Measurements from ENCODE around the gene ZHX3. TPM values are rescaled to one million over a fixed set of nuclear protein-coding genes. Genes with fewer than 3 reads are reported as not detected.

The ZHX3 gene
- total RNA-seq, 1 experiment from 2014 or later, result 9.6 TPM

- peak overlapping the region; percentile 78 for H3K4me3 Mint-ChIP-seq
- no peak for DNase-seq (ENCODE audit: low spot score)
- ChIA-PET POLR2A (interaction anchor here (0.6 to 1.7 kb wide), 3 partner anchors 9 to 191 kb away, joined by 3 read pairs; no protein-coding TSS in a partner anchor), CTCF (interaction anchor here (0.6 to 3.5 kb wide), 45 partner anchors 10 to 259 kb away, joined by 3 to 93 read pairs (median 6); partner anchors contain the start of genes LPIN3, TOP1 and ZHX3)
- peaks cover 3% of the 10 kb centered on the region; the same call in 1 of the 2 replicates for H3K36me3 Mint-ChIP-seq
- TF ChIP-seq JAZF1 (CRISPR knock-in tag; IDR thresholded peaks at IDR 0.05) (no peak), NFE2L1 (CRISPR knock-in tag; IDR thresholded peaks at IDR 0.05) (0 out of 2 replicates have a peak, but pooled peaks have one; percentile 57)
- TF ChIP-seq, protein P1, sequence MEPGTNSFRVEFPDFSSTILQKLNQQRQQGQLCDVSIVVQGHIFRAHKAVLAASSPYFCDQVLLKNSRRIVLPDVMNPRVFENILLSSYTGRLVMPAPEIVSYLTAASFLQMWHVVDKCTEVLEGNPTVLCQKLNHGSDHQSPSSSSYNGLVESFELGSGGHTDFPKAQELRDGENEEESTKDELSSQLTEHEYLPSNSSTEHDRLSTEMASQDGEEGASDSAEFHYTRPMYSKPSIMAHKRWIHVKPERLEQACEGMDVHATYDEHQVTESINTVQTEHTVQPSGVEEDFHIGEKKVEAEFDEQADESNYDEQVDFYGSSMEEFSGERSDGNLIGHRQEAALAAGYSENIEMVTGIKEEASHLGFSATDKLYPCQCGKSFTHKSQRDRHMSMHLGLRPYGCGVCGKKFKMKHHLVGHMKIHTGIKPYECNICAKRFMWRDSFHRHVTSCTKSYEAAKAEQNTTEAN (CRISPR knock-in tag; IDR thresholded peaks at IDR 0.05), result peak; percentile 44; the same call in 1 of the 2 replicates
- TF ChIP-seq, protein P2, sequence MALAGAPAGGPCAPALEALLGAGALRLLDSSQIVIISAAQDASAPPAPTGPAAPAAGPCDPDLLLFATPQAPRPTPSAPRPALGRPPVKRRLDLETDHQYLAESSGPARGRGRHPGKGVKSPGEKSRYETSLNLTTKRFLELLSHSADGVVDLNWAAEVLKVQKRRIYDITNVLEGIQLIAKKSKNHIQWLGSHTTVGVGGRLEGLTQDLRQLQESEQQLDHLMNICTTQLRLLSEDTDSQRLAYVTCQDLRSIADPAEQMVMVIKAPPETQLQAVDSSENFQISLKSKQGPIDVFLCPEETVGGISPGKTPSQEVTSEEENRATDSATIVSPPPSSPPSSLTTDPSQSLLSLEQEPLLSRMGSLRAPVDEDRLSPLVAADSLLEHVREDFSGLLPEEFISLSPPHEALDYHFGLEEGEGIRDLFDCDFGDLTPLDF (CRISPR knock-in tag; IDR thresholded peaks at IDR 0.05), result no peak
- peak; percentile 0; the same call in 1 of the 2 replicates for ATAC-seq
- peaks cover 13% of the 10 kb centered on the region for H3K27me3 Mint-ChIP-seq (ENCODE audit: low read depth)
- no peaks in the 10 kb centered on the region for H3K9me3 Mint-ChIP-seq
- peak overlapping the region; percentile 50 for H3K27ac Mint-ChIP-seq
- H3K4me1 Mint-ChIP-seq, result peaks cover 41% of the 10 kb centered on the region
Measured at GRCh38 chr20:41135888-41136679, 181.4 kb downstream of the ZHX3 start.

DNA sequence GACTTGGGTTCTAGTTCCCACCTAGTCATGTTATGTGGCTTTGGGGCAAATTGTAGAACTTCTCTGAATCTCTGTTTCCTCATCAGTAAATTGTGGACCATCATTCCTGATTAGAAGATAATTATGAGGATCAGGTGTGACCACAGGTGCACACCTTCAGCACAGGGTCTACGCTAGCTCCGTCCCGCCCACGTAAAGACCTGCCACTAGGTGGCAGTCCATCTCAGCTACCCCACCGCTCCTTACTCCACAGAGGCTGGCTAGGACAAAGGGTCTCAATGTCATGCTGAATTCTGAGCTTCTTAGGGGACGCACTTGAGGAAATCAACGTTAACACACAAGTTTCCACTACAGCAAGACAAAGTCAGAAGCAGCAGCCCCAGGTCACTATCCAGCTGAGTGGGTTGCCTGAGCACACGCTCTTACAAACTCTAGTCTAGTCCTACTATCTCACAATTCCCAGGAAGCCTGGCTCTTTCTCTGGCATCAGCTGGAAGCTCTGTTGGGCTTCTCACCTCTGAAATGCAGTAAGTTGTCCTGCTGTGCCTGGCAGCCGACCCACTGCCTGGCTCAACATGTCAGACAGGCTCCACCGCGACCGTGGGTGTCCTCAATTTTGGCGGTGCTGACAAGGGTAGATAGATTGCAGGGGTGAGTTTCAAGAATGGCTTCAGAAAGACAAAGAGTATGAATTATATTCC lies 182.2 kb downstream of the ZHX3 start:
- H3K27ac Mint-ChIP-seq, result peak overlapping the region; percentile 20
- DNase-seq (ENCODE audit: low spot score) (peak; percentile 73), ATAC-seq (peak; percentile 52)
- no peaks in the 10 kb centered on the region; the same call in 1 of the 2 replicates for H3K9me3 Mint-ChIP-seq
- ChIA-PET CTCF (interaction anchor here (0.6 to 3.5 kb wide), 52 partner anchors 9 to 397 kb away, joined by 3 to 93 read pairs (median 5); partner anchors contain the start of genes LPIN3, TOP1 and ZHX3), POLR2A (interaction anchor here (1.7 kb wide), 1 partner anchor 37 kb away, joined by 3 read pairs; no protein-coding TSS in a partner anchor)
- peaks cover 34% of the 10 kb centered on the region for H3K4me1 Mint-ChIP-seq
- peak overlapping the region; percentile 78 for H3K4me3 Mint-ChIP-seq
- H3K27me3 Mint-ChIP-seq (ENCODE audit: low read depth), result peaks cover 13% of the 10 kb centered on the region
- peak; percentile 36; the same call in 1 of the 2 replicates for TF ChIP-seq GABPB1 (CRISPR knock-in tag; IDR thresholded peaks at IDR 0.05)
- no peak for TF ChIP-seq MYBL2 (CRISPR knock-in tag; IDR thresholded peaks at IDR 0.05)
- TF ChIP-seq KAT7 (CRISPR knock-in tag; IDR thresholded peaks at IDR 0.05; ENCODE audit: borderline replicate concordance), result no peak
- TF ChIP-seq SMAD4 (CRISPR knock-in tag; IDR thresholded peaks at IDR 0.05), result no peak
- peak; percentile 71 for TF ChIP-seq CTCF (IDR thresholded peaks at IDR 0.05)
- TF ChIP-seq AFF4 (CRISPR knock-in tag; IDR thresholded peaks at IDR 0.05; ENCODE audit: borderline replicate concordance), result no peak
- H3K36me3 Mint-ChIP-seq, result peaks cover 5% of the 10 kb centered on the region

Data from WTC11 (cell line).